ENCODE results near the gene YJEFN3.

YJEFN3 gene

GRCh38 chr19:19579533-19580361 is 51.0 kb downstream of the YJEFN3 start:
- H3K9me3 Mint-ChIP-seq, result no peaks in the 10 kb centered on the region
- H3K27me3 Mint-ChIP-seq, result no peaks in the 10 kb centered on the region
- no peak overlapping the region for H3K27ac Mint-ChIP-seq
- no peak overlapping the region for H3K4me3 Mint-ChIP-seq
- ATAC-seq (ENCODE audit: low read depth), result no peak
- H3K36me3 Mint-ChIP-seq, result no peaks in the 10 kb centered on the region
- no peak for DNase-seq (ENCODE audit: low spot score in 2 of 2)
- peaks cover 3% of the 10 kb centered on the region for H3K4me1 Mint-ChIP-seq

GRCh38 chr19:19580418-19580817 is 51.7 kb downstream of the YJEFN3 start:
- Mint-ChIP-seq H3K36me3 (no peaks in the 10 kb centered on the region), H3K9me3 (no peaks in the 10 kb centered on the region), H3K4me1 (peaks cover 2% of the 10 kb centered on the region), H3K27me3 (no peaks in the 10 kb centered on the region), H3K4me3 (no peak overlapping the region), H3K27ac (no peak overlapping the region)
- DNase-seq (ENCODE audit: low spot score in 2 of 2) (no peak), ATAC-seq (ENCODE audit: low read depth) (no peak)

- H3K4me1 Mint-ChIP-seq, result no peaks in the 10 kb centered on the region
- no peaks in the 10 kb centered on the region for H3K27me3 Mint-ChIP-seq
- no peaks in the 10 kb centered on the region for H3K9me3 Mint-ChIP-seq
- DNase-seq (ENCODE audit: low spot score in 2 of 2) (no peak), ATAC-seq (ENCODE audit: low read depth) (no peak)
- H3K4me3 Mint-ChIP-seq, result no peak overlapping the region
- peaks cover 2% of the 10 kb centered on the region for H3K36me3 Mint-ChIP-seq
- no peak overlapping the region for H3K27ac Mint-ChIP-seq
These were observed 52.7 kb downstream of the YJEFN3 start for GRCh38 chr19:19581391-19581790.

GRCh38 chr19:19582471-19582870 is 53.8 kb downstream of the YJEFN3 start:
- Mint-ChIP-seq H3K4me3 (no peak overlapping the region), H3K27me3 (no peaks in the 10 kb centered on the region), H3K9me3 (no peaks in the 10 kb centered on the region), H3K27ac (no peak overlapping the region), H3K36me3 (peaks cover 2% of the 10 kb centered on the region), H3K4me1 (no peaks in the 10 kb centered on the region)
- no peak for ATAC-seq (ENCODE audit: low read depth)
- no peak for DNase-seq (ENCODE audit: low spot score in 2 of 2)

- Mint-ChIP-seq H3K27me3 (no peaks in the 10 kb centered on the region), H3K9me3 (no peaks in the 10 kb centered on the region), H3K4me3 (no peak overlapping the region), H3K36me3 (peaks cover 2% of the 10 kb centered on the region), H3K4me1 (no peaks in the 10 kb centered on the region), H3K27ac (no peak overlapping the region)
- DNase-seq (ENCODE audit: low spot score in 2 of 2) (no peak), ATAC-seq (ENCODE audit: low read depth) (no peak)
These were observed 55.6 kb downstream of the YJEFN3 start for GRCh38 chr19:19584356-19584755.
